ENCODE data around the gene C1orf50.

The C1orf50 gene

GRCh38 chr1:42740851-42741580, 26.0 kb upstream of the C1orf50 start:
- TF ChIP-seq CTCF (conservative IDR thresholded peaks at IDR 0.05; ENCODE audit: low read depth, low read length): no peak
- H3K4me3 ChIP-seq (ENCODE audit: low read length): no peak overlapping the region
- peak; percentile 82 for DNase-seq (ENCODE audit: low read depth)

DNA sequence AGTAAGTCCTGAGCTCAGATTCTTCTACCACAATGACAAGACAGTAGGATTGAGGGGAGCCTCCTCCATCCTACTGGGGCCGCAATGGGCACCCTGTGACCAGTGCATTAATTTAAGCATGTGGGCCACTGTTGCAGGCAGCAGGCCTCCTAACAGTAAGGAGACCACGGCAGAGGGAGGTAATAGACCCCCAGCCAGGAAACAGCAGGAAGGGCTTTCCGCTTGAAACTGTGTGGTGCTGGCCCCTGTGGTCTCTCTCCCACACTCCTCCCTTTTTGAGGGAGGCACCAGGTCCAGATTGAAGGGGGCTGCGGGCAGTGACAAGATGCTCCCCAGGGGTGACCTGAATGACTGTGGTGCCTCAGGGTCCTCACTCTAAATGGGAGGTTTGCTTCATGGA, 25.3 kb upstream of the C1orf50 start:
- DNase-seq (ENCODE audit: low read depth): no peak
- H3K4me3 ChIP-seq (ENCODE audit: low read length): no peak overlapping the region
- no peak for TF ChIP-seq CTCF (conservative IDR thresholded peaks at IDR 0.05; ENCODE audit: low read depth, low read length)

- no peak overlapping the region for H3K4me3 ChIP-seq (ENCODE audit: low read length)
- TF ChIP-seq CTCF (conservative IDR thresholded peaks at IDR 0.05; ENCODE audit: low read depth, low read length): no peak
- no peak for DNase-seq (ENCODE audit: low read depth)
Observed at GRCh38 chr1:42742141-42742540, 24.9 kb upstream of the C1orf50 start.

- H3K4me3 ChIP-seq (ENCODE audit: low read length): no peak overlapping the region
- no peak for DNase-seq (ENCODE audit: low read depth)
- no peak for TF ChIP-seq CTCF (conservative IDR thresholded peaks at IDR 0.05; ENCODE audit: low read depth, low read length)
Observed at GRCh38 chr1:42742617-42743316, 24.3 kb upstream of the C1orf50 start.

DNA sequence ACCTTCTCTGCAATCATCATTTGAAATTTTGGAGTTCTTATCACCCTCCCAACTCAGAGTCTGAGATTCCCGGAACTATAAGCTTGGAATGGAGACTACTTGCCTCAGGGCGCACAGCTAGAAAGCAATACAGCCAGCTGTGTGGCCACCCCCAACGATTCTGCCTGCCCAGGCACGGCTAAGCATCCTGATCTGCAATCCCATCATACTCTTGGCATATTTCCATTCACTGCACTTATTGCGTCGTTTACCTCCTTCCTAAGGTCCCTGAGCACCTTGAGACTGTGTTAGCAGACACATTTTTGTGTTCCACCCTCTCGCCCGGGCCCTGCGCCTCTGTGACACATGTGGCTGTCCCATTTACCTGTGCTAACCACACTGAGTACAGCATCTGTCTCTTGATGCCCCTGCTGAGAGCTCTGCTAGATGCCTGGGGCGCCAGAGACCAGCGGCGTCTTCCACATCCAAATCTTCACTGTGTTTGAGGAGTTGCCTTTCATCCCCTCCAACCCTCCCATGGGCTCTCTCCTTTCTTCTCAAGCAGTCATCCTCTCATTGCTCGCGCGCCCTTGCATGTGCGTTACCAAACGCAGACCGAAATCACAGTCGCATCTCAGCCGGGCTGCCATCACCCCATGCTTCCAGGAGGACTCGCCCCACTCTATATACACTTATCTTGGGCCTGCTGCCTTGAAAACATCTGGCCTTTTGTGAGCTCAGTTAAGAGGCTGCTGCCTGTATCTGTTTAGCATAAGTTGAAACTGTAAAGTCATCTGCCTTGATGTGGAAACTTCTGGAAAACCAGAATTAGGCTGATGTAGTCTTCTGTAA, 23.5 kb upstream of the C1orf50 start:
- DNase-seq (ENCODE audit: low read depth): no peak
- no peak for TF ChIP-seq CTCF (conservative IDR thresholded peaks at IDR 0.05; ENCODE audit: low read depth, low read length)
- no peak overlapping the region for H3K4me3 ChIP-seq (ENCODE audit: low read length)

DNA sequence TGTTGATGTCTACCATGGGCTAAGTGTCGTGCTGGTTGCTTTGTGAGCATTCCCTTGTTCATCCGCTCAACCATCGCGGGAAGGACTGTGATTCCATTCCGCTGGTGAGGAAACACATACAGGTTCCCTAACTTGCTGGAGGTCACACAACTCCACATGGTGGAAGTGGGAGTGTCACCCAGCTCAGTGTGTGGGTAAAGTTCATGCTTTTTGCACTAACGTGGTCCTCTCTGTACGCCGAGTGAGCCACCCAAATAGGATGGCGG, 23.0 kb upstream of the C1orf50 start:
- TF ChIP-seq CTCF (conservative IDR thresholded peaks at IDR 0.05; ENCODE audit: low read depth, low read length): no peak
- DNase-seq (ENCODE audit: low read depth): no peak

More for the DNA sequence above, 23.0 kb upstream of the C1orf50 start:
- no peak overlapping the region for H3K4me3 ChIP-seq (ENCODE audit: low read length)

Measured in retinal pigment epithelial cell (primary cell).